Stimulated activated CD8-positive, alpha-beta memory T cell treated with anti-CD3 and anti-CD28 coated beads, Interleukin-12 subunit alpha, Interleukin-12 subunit beta, amount 100 ng/mL, for 24 hours (primary cell): ENCODE data around the gene VSIG10.
"Not testable (repeated sequence)": the region's sequence is repeated elsewhere in the genome, so short reads cannot be mapped to it uniquely, and the experiment has no call there.

Experiments used
- DNase-seq: peaks from one replicate; pipeline ENCODE4 v3.0.0-alpha.2; 2020; ENCODE audit errors: extremely low read depth

VSIG10 gene

GRCh38 chr12:118033902-118034301, 69.9 kb downstream of the VSIG10 start:
- DNase-seq: no peak

- no peak for DNase-seq
These were observed 70.5 kb downstream of the VSIG10 start for GRCh38 chr12:118033323-118033722.

DNA sequence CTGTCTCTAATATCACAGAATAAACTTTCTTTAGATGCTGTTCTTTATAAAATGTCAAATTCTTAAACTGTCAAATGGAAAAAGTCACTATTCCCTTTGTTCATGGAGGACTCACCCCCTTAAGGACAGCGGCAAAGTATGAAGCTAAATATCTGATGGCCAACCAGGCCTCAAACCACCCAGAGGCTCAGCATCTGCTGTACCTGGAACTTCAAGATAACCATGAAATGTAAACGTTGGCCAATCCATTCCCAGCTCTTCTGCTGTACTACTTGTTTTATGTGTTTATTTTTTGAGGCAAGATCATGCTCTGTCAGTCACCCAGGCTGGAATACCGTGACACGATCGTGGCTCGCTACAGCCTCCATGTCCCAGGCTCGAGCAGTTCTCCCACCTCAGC, 71.6 kb downstream of the VSIG10 start:
- no peak for DNase-seq

DNA sequence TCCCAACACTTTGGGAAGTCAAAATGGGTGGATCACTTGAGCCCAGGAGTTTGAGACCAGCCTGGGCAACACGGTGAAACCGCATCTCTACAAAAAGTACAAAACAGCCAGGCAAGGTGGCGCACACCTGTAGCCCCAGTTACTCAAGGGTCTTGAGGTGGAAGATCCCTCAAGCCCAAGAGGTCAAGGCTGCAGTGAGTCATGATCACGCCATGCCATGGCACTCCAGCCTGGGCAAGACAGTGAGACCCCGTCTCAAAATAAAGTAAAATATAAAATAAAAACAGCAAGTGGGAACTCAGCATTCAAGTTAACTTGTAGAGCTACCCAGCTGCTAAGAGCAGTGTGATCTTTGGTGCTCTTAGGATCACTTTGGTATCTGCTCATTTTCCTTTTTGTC, 74.6 kb downstream of the VSIG10 start:
- DNase-seq: no peak

GRCh38 chr12:118025168-118025567, 78.6 kb downstream of the VSIG10 start:
- no peak for DNase-seq

GRCh38 chr12:118023301-118023860, 80.4 kb downstream of the VSIG10 start:
- no peak for DNase-seq

DNA sequence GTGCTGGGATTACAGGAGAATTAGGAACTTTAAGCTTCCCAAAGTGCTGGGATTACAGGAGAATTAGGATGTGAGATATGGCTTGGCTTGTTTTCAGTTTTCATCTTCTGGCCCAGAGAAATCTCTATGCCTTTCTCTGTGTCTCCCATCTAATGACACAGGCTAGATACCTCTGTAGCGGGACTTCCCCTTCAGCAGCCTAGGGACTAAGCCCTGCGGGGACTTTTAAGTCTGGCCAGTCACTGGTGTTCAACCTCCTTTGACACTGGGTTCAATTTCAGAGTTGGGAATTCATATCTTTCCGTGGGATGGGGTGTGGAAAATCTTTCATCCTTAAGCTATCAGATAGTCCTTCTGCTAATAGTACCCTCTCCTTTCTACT, 81.1 kb downstream of the VSIG10 start:
- no peak for DNase-seq

GRCh38 chr12:118022097-118022727, 81.6 kb downstream of the VSIG10 start:
- not testable (repeated sequence) for DNase-seq

- no peak for DNase-seq
These were observed 83.8 kb downstream of the VSIG10 start for GRCh38 chr12:118020036-118020435.

- no peak for DNase-seq
These were observed 85.9 kb downstream of the VSIG10 start for GRCh38 chr12:118017926-118018325.

- peak; percentile 96 for DNase-seq
These were observed 87.2 kb downstream of the VSIG10 start, which contains the start of gene RFC5 for GRCh38 chr12:118016424-118017264. Gene RFC5 (plus strand): TSS chr12:118016703. CDS start chr12:118016828, 125 bp downstream.

GRCh38 chr12:118015944-118016343, 87.9 kb downstream of the VSIG10 start:
- no peak for DNase-seq

- no peak for DNase-seq
These were observed 88.5 kb downstream of the VSIG10 start for GRCh38 chr12:118015306-118015705.
